Left lung (tissue), 10 donors: ENCODE measurements around the gene TSPYL2. TPM values are rescaled to one million over a fixed set of nuclear protein-coding genes. Genes with fewer than 3 reads are reported as not detected.

Experiments used
- ATAC-seq: fragments of 200-7000 bp; cut with Tn5 transposase; one replicate; pipeline ENCODE4 v1.9.1; 2020; ENCODE audit warnings: moderate library complexity
- DNase-seq, 4 donors: peaks; one replicate each; pipeline ENCODE4 v3.0.0-alpha.2; 2013 to 2020
- H3K27ac ChIP-seq, 2 donors: fragments of 200-600 bp; sonication (generic) in 1 of 2; one replicate each; pipeline versions ENCODE4 v1.5.0 to v1.8.0; 2020 to 2021
- H3K27me3 ChIP-seq, 2 donors: fragments of 200-600 bp; sonication (generic) in 1 of 2; one replicate each; pipeline versions ENCODE4 v1.5.0 to v1.8.0; 2020 to 2021
- H3K36me3 ChIP-seq, 2 donors: fragments of 200-600 bp; sonication (generic) in 1 of 2; one replicate each; pipeline versions ENCODE4 v1.5.0 to v1.8.0; 2020 to 2021
- H3K4me1 ChIP-seq, 2 donors: fragments of 200-600 bp; one replicate each; pipeline ENCODE4 v1.8.0; 2021
- H3K4me3 ChIP-seq, 2 donors: fragments of 200-600 bp; sonication (generic) in 1 of 2; one replicate each; pipeline versions ENCODE4 v1.5.0 to v1.8.0; 2020 to 2021; ENCODE audit warnings: mild to moderate bottlenecking in 1 of 2
- H3K9me3 ChIP-seq, 2 donors: fragments of 200-600 bp; sonication (generic) in 1 of 2; one replicate each; pipeline versions ENCODE4 v1.5.0 to v1.8.0; 2020 to 2021
- intact Hi-C, 2 donors: fragments of 100-400 bp; cut with DNase I; formaldehyde crosslinking; loops; one replicate each; pipeline versions ENCODE4 v1.11.2 to v1.14.2; 2022
- polyA plus RNA-seq, 6 donors: library from polyadenylated mRNA; unstranded; fragments of 120-200 nt; gene quantifications; one replicate each; pipeline ENCODE4 v1.2.1, GENCODE V29; 2013; ENCODE audit not compliant: insufficient read length in 6 of 6
- total RNA-seq, 2 donors: library from RNA; stranded (reverse); fragmentation: NEBNext Ultra II Directional; extraction: Animal tissue kit (Norgen Biotek cat#: 25700); gene quantifications; one replicate each; pipeline ENCODE4 v1.2.1, GENCODE V29; 2021
- TF ChIP-seq, protein P1 (sequence below), 2 donors: fragments of 200-600 bp; sonication (generic) in 1 of 2; IDR thresholded peaks; one replicate each; pipeline versions ENCODE4 v1.5.0 to v1.8.0; 2021; ENCODE audit warnings: antibody characterized with exemption in 2 of 2
- donor health status: DM: no; HTN: yes; CAD: no.
- donor health status: DM: no; HTN: no; CAD: no.

Gene TSPYL2
- total and polyA plus RNA-seq, 8 donors = 16.6 to 73.6 (median 58.4) TPM

DNA sequence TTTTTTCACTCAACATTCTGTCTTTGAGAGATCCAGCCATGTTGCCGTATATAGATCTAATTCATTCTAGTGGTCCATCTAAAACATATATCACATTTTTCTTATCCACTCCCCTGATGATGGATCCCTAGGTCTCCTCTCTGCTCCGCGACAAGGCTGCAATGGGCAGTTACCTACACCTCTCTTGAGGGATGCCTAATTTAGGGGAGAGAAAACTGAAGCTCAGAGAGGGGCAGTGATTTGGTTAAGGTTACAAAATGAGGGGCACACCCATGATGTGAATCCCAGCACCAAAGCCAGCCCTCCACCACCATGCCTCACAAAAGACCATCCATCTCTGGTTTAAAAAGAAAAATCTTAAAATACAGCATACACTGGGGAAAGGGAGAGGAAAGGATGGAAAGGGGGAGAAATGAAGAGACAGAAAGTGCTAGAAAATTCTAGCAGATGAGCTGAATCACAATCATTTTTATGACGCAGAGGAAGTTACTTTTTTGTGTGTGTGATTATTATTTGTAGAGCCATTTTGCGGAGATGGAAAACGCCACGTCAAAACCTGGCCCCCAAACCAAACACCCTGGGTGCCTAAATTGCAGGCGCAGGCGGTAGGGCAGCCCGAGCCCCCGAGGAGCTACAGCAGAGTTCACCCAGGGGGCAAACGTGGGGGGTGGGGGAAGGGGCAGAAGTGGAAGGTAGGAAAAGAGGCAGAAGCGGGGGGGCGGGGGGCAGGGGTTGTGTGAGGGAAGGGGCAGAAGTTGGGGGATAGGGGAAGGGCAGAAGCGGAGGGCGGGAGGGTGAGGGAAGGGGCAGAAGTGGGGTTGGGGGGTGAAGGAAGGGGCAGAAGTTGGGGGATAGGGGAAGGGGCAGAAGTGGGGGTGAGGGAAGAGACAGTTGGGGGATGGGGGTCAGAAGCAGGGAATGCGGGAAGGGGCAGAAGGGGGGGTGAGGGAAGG lies 1.3 kb upstream of the TSPYL2 start:
- peak overlapping the region in 1 of 2 donors; percentile 59 for H3K27ac ChIP-seq
- DNase-seq = no peak
- H3K36me3 ChIP-seq = peaks cover 0 to 7% of the 10 kb centered on the region in 2 donors
- intact Hi-C loops = no loop called here
- H3K4me1 ChIP-seq = no peaks in the 10 kb centered on the region
- no peaks in the 10 kb centered on the region for H3K27me3 ChIP-seq
- H3K9me3 ChIP-seq = no peaks in the 10 kb centered on the region
- TF ChIP-seq, protein P1, sequence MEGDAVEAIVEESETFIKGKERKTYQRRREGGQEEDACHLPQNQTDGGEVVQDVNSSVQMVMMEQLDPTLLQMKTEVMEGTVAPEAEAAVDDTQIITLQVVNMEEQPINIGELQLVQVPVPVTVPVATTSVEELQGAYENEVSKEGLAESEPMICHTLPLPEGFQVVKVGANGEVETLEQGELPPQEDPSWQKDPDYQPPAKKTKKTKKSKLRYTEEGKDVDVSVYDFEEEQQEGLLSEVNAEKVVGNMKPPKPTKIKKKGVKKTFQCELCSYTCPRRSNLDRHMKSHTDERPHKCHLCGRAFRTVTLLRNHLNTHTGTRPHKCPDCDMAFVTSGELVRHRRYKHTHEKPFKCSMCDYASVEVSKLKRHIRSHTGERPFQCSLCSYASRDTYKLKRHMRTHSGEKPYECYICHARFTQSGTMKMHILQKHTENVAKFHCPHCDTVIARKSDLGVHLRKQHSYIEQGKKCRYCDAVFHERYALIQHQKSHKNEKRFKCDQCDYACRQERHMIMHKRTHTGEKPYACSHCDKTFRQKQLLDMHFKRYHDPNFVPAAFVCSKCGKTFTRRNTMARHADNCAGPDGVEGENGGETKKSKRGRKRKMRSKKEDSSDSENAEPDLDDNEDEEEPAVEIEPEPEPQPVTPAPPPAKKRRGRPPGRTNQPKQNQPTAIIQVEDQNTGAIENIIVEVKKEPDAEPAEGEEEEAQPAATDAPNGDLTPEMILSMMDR (IDR thresholded peaks at IDR 0.05) = no peak
- ATAC-seq = no peak
- H3K4me3 ChIP-seq = peak overlapping the region in 1 of 2 donors; percentile 61

DNA sequence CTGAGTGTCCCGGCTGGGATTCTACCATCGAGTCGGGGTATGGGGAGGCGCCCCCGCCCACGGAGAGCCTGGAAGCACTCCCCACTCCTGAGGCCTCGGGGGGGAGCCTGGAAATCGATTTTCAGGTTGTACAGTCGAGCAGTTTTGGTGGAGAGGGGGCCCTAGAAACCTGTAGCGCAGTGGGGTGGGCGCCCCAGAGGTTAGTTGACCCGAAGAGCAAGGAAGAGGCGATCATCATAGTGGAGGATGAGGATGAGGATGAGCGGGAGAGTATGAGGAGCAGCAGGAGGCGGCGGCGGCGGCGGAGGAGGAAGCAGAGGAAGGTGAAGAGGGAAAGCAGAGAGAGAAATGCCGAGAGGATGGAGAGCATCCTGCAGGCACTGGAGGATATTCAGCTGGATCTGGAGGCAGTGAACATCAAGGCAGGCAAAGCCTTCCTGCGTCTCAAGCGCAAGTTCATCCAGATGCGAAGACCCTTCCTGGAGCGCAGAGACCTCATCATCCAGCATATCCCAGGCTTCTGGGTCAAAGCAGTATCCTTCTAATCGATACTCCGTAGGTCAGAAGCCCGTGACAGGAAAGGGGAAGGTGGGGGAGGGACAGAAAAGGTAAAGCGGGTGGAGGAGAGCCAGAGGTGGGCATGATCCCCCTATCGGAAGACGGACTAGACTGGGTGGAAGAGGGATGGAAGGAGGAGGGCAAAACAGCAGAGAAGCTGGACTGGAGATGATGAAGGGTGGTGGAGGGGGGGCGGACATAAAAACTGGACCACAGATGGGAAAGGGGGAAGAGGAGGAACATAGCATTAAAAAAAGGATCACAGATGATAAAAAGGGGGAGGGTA lies 828 bp downstream of the TSPYL2 start:
- TF ChIP-seq, protein P1 (IDR thresholded peaks at IDR 0.05) = no peak
- H3K27me3 ChIP-seq = no peaks in the 10 kb centered on the region
- peak overlapping the region; percentile 53 to 61 for H3K4me3 ChIP-seq
- peaks cover 0 to 9% of the 10 kb centered on the region in 2 donors for H3K36me3 ChIP-seq
- intact Hi-C loops = no loop called here
- H3K27ac ChIP-seq = peak overlapping the region; percentile 73 to 76
- ATAC-seq = no peak
- H3K4me1 ChIP-seq = peaks cover 0 to under 1% of the 10 kb centered on the region in 2 donors
- H3K9me3 ChIP-seq = no peaks in the 10 kb centered on the region
- DNase-seq = peak in 1 of 4 donors; percentile 75

DNA sequence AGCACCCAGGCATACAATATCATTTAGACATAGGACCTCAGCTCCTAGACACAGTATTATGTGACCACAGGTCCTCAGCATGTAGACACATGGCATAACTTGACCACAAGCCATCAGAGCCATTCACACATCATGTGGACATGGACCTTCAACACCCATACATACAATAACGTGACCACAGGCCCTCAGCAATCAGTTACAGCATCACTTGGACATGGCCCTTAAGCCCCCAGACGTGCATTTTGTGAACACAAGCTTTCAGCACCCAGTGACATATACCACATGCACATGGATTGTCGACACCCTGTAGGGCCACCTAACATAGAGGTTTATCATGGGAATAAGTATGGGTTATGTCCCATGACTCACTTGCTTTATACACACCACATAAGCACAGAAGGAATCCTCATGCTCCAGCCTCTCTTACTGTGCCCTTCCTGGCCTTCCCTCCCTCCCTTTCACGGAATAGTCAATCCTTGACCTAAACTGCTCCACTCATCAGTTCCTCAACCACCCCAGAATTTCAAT lies 1.9 kb downstream of the TSPYL2 start:
- Histone ChIP-seq H3K36me3 (peaks cover 0 to 9% of the 10 kb centered on the region in 2 donors), H3K27ac (no peak overlapping the region), H3K9me3 (no peaks in the 10 kb centered on the region), H3K4me3 (no peak overlapping the region), H3K27me3 (no peaks in the 10 kb centered on the region), H3K4me1 (peaks cover 0 to 3% of the 10 kb centered on the region in 2 donors)
- ATAC-seq = no peak
- TF ChIP-seq, protein P1 (IDR thresholded peaks at IDR 0.05) = no peak
- no peak for DNase-seq
- intact Hi-C loops = no loop called here

DNA sequence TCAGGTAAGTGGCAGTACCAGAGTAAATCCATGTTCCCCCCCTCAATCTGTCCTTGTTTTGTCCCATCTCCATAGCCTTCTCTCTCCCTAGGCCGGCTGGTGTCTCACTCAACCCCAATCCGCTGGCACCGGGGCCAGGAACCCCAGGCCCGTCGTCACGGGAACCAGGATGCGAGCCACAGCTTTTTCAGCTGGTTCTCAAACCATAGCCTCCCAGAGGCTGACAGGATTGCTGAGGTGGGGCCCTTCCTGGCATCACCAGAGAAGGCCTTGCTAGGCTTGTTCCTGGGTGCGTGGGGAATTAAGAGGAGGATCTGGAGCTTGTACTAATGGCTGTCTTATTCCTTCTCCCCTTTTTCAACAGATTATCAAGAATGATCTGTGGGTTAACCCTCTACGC lies 2.7 kb downstream of the TSPYL2 start:
- Histone ChIP-seq H3K4me1 (peaks cover 0 to 3% of the 10 kb centered on the region in 2 donors), H3K36me3 (peaks cover 0 to 9% of the 10 kb centered on the region in 2 donors), H3K4me3 (no peak overlapping the region), H3K27ac (no peak overlapping the region), H3K27me3 (no peaks in the 10 kb centered on the region), H3K9me3 (no peaks in the 10 kb centered on the region)
- DNase-seq = no peak
- intact Hi-C loops = no loop called here
- ATAC-seq = no peak
- TF ChIP-seq, protein P1 (IDR thresholded peaks at IDR 0.05) = no peak
